Posterior cingulate gyrus (tissue), 11 donors: Measurements from ENCODE around the gene TMC2.
"Not testable (repeated sequence)": the region's sequence is repeated elsewhere in the genome, so short reads cannot be mapped to it uniquely, and the experiment has no call there.

Experiments
- DNase-seq, 10 donors: peaks; one replicate each; pipeline versions ENCODE4 v3.0.0 to v3.0.0-alpha.2; 2020 to 2021; ENCODE audit warnings: mixed read lengths in 3 of 10
- intact Hi-C: fragments of 100-400 bp; cut with DNase I; formaldehyde crosslinking; loops from one replicate; pipeline ENCODE4 v1.15.1; 2023

TMC2 gene

GRCh38 chr20:2655331-2656116 lies 119.2 kb downstream of the TMC2 start:
- DNase-seq = peak in 1 of 10 donors; percentile 27
- intact Hi-C loops = no loop called here

- DNase-seq = no peak
- intact Hi-C loops = no loop called here
Observed at GRCh38 chr20:2656471-2657117, 120.2 kb downstream of the TMC2 start.

- intact Hi-C loops = no loop called here
Observed at GRCh38 chr20:2657241-2657640, 120.9 kb downstream of the TMC2 start.

GRCh38 chr20:2657674-2658073 lies 121.3 kb downstream of the TMC2 start:
- intact Hi-C loops = no loop called here

More at GRCh38 chr20:2657241-2657640, 120.9 kb downstream of the TMC2 start:
- no peak for DNase-seq

GRCh38 chr20:2658414-2659354 lies 122.3 kb downstream of the TMC2 start:
- peak in 1 of 10 donors; percentile 49 for DNase-seq
- intact Hi-C loops = no loop called here

More at GRCh38 chr20:2657674-2658073, 121.3 kb downstream of the TMC2 start:
- no peak for DNase-seq

GRCh38 chr20:2659547-2659946 lies 123.2 kb downstream of the TMC2 start:
- DNase-seq = peak in 1 of 10 donors; percentile 49
- intact Hi-C loops = no loop called here

- intact Hi-C loops = loop anchor here (10.0 kb wide), 1 partner anchor 171 kb away; no protein-coding TSS in a partner anchor
- no peak for DNase-seq
Observed at GRCh38 chr20:2663364-2663886, 127.1 kb downstream of the TMC2 start.

- DNase-seq = peak; percentile 91 to 99 (median 96)
- intact Hi-C loops = loop anchor here (10.0 kb wide), 1 partner anchor 171 kb away; no protein-coding TSS in a partner anchor
Observed at GRCh38 chr20:2663887-2664719, 127.7 kb downstream of the TMC2 start, which contains the start of gene IDH3B. Gene IDH3B (minus strand): TSS chr20:2664216. CDS start chr20:2664188, 28 bp downstream.

- intact Hi-C loops = no loop called here
- DNase-seq = no peak
Observed at GRCh38 chr20:2671977-2672376, 135.6 kb downstream of the TMC2 start.

GRCh38 chr20:2672446-2672845 lies 136.1 kb downstream of the TMC2 start:
- intact Hi-C loops = no loop called here
- no peak for DNase-seq

- intact Hi-C loops = no loop called here
- DNase-seq = peak in 1 of 10 donors; percentile 16
Observed at GRCh38 chr20:2673453-2673852, 137.1 kb downstream of the TMC2 start.

- intact Hi-C loops = no loop called here
- no peak for DNase-seq
Observed at GRCh38 chr20:2680046-2680445, 143.7 kb downstream of the TMC2 start.

- intact Hi-C loops = not testable (repeated sequence)
Observed at GRCh38 chr20:2682040-2682439, 145.7 kb downstream of the TMC2 start.

GRCh38 chr20:2684817-2685216 lies 148.4 kb downstream of the TMC2 start:
- DNase-seq = peak in 1 of 10 donors; percentile 10
- intact Hi-C loops = loop anchor here (5.0 kb wide), 1 partner anchor 312 kb away; no protein-coding TSS in a partner anchor

More at GRCh38 chr20:2682040-2682439, 145.7 kb downstream of the TMC2 start:
- DNase-seq = not testable (repeated sequence)

GRCh38 chr20:2687514-2687913 lies 151.1 kb downstream of the TMC2 start:
- intact Hi-C loops = loop anchor here (5.0 kb wide), 1 partner anchor 310 kb away; no protein-coding TSS in a partner anchor
- DNase-seq = peak in 2 of 10 donors; percentile 19 to 67

GRCh38 chr20:2688041-2688591 lies 151.7 kb downstream of the TMC2 start:
- peak in 8 of 10 donors; percentile 43 to 91 (median 63) for DNase-seq
- intact Hi-C loops = loop anchor here (5.0 kb wide), 1 partner anchor 309 kb away; no protein-coding TSS in a partner anchor

- intact Hi-C loops = loop anchor here (5.0 kb wide), 1 partner anchor 52 kb away; no protein-coding TSS in a partner anchor
- DNase-seq = peak in 2 of 10 donors; percentile 41 to 62
Observed at GRCh38 chr20:2690213-2690612, 153.8 kb downstream of the TMC2 start.

- intact Hi-C loops = loop anchor here (5.0 kb wide), 1 partner anchor 52 kb away; no protein-coding TSS in a partner anchor
Observed at GRCh38 chr20:2690718-2691117, 154.3 kb downstream of the TMC2 start.

More at GRCh38 chr20:2690718-2691117, 154.3 kb downstream of the TMC2 start:
- peak in 1 of 10 donors; percentile 72 for DNase-seq
